Measurements from ENCODE around the gene CRYAA.
"Not testable (repeated sequence)": the region's sequence is repeated elsewhere in the genome, so short reads cannot be mapped to it uniquely, and the experiment has no call there.

The CRYAA gene

GRCh38 chr21:43168708-43169107 lies at the start of gene CRYAA:
CRYAA (plus strand) TSS chr21:43169008; CDS start chr21:43169100, 92 bp downstream.
- not testable (repeated sequence) for DNase-seq (ENCODE audit: low read depth, low spot score)

GRCh38 chr21:43130094-43130493 lies 38.7 kb upstream of the CRYAA start:
- not testable (repeated sequence) for DNase-seq (ENCODE audit: low read depth, low spot score)

- DNase-seq (ENCODE audit: low read depth, low spot score) = not testable (repeated sequence)
Observed at GRCh38 chr21:43134520-43134919, 34.3 kb upstream of the CRYAA start.

GRCh38 chr21:43138944-43139343 lies 29.9 kb upstream of the CRYAA start:
- DNase-seq (ENCODE audit: low read depth, low spot score) = not testable (repeated sequence)

- DNase-seq (ENCODE audit: low read depth, low spot score) = not testable (repeated sequence)
Observed at GRCh38 chr21:43141407-43141806, 27.4 kb upstream of the CRYAA start.

GRCh38 chr21:43146637-43147036 lies 22.2 kb upstream of the CRYAA start:
- not testable (repeated sequence) for DNase-seq (ENCODE audit: low read depth, low spot score)

- not testable (repeated sequence) for DNase-seq (ENCODE audit: low read depth, low spot score)
Observed at GRCh38 chr21:43147999-43148398, 20.8 kb upstream of the CRYAA start.

GRCh38 chr21:43149344-43149743 lies 19.5 kb upstream of the CRYAA start:
- not testable (repeated sequence) for DNase-seq (ENCODE audit: low read depth, low spot score)

- DNase-seq (ENCODE audit: low read depth, low spot score) = not testable (repeated sequence)
Observed at GRCh38 chr21:43153601-43154000, 15.2 kb upstream of the CRYAA start.

- not testable (repeated sequence) for DNase-seq (ENCODE audit: low read depth, low spot score)
Observed at GRCh38 chr21:43159279-43160175, 9.3 kb upstream of the CRYAA start.

GRCh38 chr21:43161826-43162707 lies 6.7 kb upstream of the CRYAA start:
- DNase-seq (ENCODE audit: low read depth, low spot score) = not testable (repeated sequence)

GRCh38 chr21:43162708-43163205 lies 6.1 kb upstream of the CRYAA start:
- DNase-seq (ENCODE audit: low read depth, low spot score) = not testable (repeated sequence)

GRCh38 chr21:43164823-43165222 lies 4.0 kb upstream of the CRYAA start:
- not testable (repeated sequence) for DNase-seq (ENCODE audit: low read depth, low spot score)

GRCh38 chr21:43165734-43166133 lies 3.1 kb upstream of the CRYAA start:
- DNase-seq (ENCODE audit: low read depth, low spot score) = not testable (repeated sequence)

GRCh38 chr21:43169230-43169886 lies 550 bp downstream of the CRYAA start:
- DNase-seq (ENCODE audit: low read depth, low spot score) = not testable (repeated sequence)

GRCh38 chr21:43169891-43170290 lies 1.1 kb downstream of the CRYAA start:
- DNase-seq (ENCODE audit: low read depth, low spot score) = not testable (repeated sequence)

GRCh38 chr21:43172812-43173211 lies 4.0 kb downstream of the CRYAA start:
- DNase-seq (ENCODE audit: low read depth, low spot score) = not testable (repeated sequence)

GRCh38 chr21:43173438-43173837 lies 4.6 kb downstream of the CRYAA start:
- not testable (repeated sequence) for DNase-seq (ENCODE audit: low read depth, low spot score)

- DNase-seq (ENCODE audit: low read depth, low spot score) = not testable (repeated sequence)
Observed at GRCh38 chr21:43173930-43174329, 5.1 kb downstream of the CRYAA start.

- not testable (repeated sequence) for DNase-seq (ENCODE audit: low read depth, low spot score)
Observed at GRCh38 chr21:43174998-43175397, 6.2 kb downstream of the CRYAA start.

- DNase-seq (ENCODE audit: low read depth, low spot score) = not testable (repeated sequence)
Observed at GRCh38 chr21:43176621-43177020, 7.8 kb downstream of the CRYAA start.

All from brain pericyte (primary cell).